Superior temporal gyrus (tissue), 1 donor: ENCODE results near the gene GRM8.

Experiments
- DNase-seq: peaks from one replicate; pipeline ENCODE4 v3.0.0-alpha.2; 2016; ENCODE audit errors: extremely low spot score

GRM8 gene

GRCh38 chr7:126524967-126525366, 727.8 kb downstream of the GRM8 start:
- no peak for DNase-seq

- no peak for DNase-seq
Observed at GRCh38 chr7:126511046-126511445, 741.7 kb downstream of the GRM8 start.

- no peak for DNase-seq
Observed at GRCh38 chr7:126501617-126502016, 751.1 kb downstream of the GRM8 start.

- DNase-seq: no peak
Observed at GRCh38 chr7:126499481-126499880, 753.3 kb downstream of the GRM8 start.

GRCh38 chr7:126495733-126496132, 757.0 kb downstream of the GRM8 start:
- no peak for DNase-seq

- no peak for DNase-seq
Observed at GRCh38 chr7:126495001-126495400, 757.7 kb downstream of the GRM8 start.

GRCh38 chr7:126493801-126494200, 758.9 kb downstream of the GRM8 start:
- no peak for DNase-seq

- DNase-seq: no peak
Observed at GRCh38 chr7:126489874-126490273, 762.9 kb downstream of the GRM8 start.

- DNase-seq: no peak
Observed at GRCh38 chr7:126487728-126488442, 764.9 kb downstream of the GRM8 start.

GRCh38 chr7:126486806-126487205, 765.9 kb downstream of the GRM8 start:
- DNase-seq: no peak

- DNase-seq: no peak
Observed at GRCh38 chr7:126485791-126486190, 767.0 kb downstream of the GRM8 start.

GRCh38 chr7:126483972-126484371, 768.8 kb downstream of the GRM8 start:
- DNase-seq: no peak

GRCh38 chr7:126472825-126473224, 779.9 kb downstream of the GRM8 start:
- no peak for DNase-seq

GRCh38 chr7:126462405-126462804, 790.3 kb downstream of the GRM8 start:
- DNase-seq: no peak

- no peak for DNase-seq
Observed at GRCh38 chr7:126460664-126461063, 792.1 kb downstream of the GRM8 start.

GRCh38 chr7:126453104-126453503, 799.6 kb downstream of the GRM8 start:
- no peak for DNase-seq

- DNase-seq: no peak
Observed at GRCh38 chr7:126450269-126450671, 802.5 kb downstream of the GRM8 start.

- DNase-seq: no peak
Observed at GRCh38 chr7:126449611-126450268, 803.0 kb downstream of the GRM8 start.

GRCh38 chr7:126447984-126448383, 804.8 kb downstream of the GRM8 start:
- no peak for DNase-seq

GRCh38 chr7:126445991-126446390, 806.8 kb downstream of the GRM8 start:
- DNase-seq: no peak

- no peak for DNase-seq
Observed at GRCh38 chr7:126443951-126444350, 808.8 kb downstream of the GRM8 start.

- no peak for DNase-seq
Observed at GRCh38 chr7:126442908-126443307, 809.8 kb downstream of the GRM8 start.

- DNase-seq: no peak
Observed at GRCh38 chr7:126441745-126442144, 811.0 kb downstream of the GRM8 start.

- no peak for DNase-seq
Observed at GRCh38 chr7:126440542-126440941, 812.2 kb downstream of the GRM8 start.
